ENCODE data around the gene NRDC. TPM values are rescaled to one million over a fixed set of nuclear protein-coding genes. Genes with fewer than 3 reads are reported as not detected.

The NRDC gene
- total RNA-seq, 1 experiment from 2014 or later: 147 TPM

- H3K27me3 Mint-ChIP-seq (ENCODE audit: low read depth): no peaks in the 10 kb centered on the region
- H2BK20ac ChIP-seq (ENCODE audit: low read depth, low read length, poor library complexity, severe bottlenecking): no peak overlapping the region
- H3K79me1 ChIP-seq (ENCODE audit: insufficient read depth, low read depth, low read length, poor library complexity, severe bottlenecking): no peaks in the 10 kb centered on the region
- peaks cover 0 to 27% (median 16%) of the 10 kb centered on the region in 3 experiments; a peak in 5 of 7 replicates for H3K36me3 Mint-ChIP-seq (ENCODE audit: insufficient read depth in 1 of 3, low read depth in 3 of 3)
- no peak overlapping the region for H3K18ac ChIP-seq (ENCODE audit: insufficient read length, low read depth, low read length)
- no peak overlapping the region for H2BK15ac ChIP-seq (ENCODE audit: low read depth, low read length)
- H2BK120ac ChIP-seq (ENCODE audit: low read depth, low read length, poor library complexity, severe bottlenecking): no peak overlapping the region
- no peak overlapping the region for H3K23ac ChIP-seq (ENCODE audit: insufficient read length, low read depth, low read length)
- no peak overlapping the region for H3K14ac ChIP-seq (ENCODE audit: insufficient read depth, low read length)
- no peak overlapping the region for H3K27ac ChIP-seq (ENCODE audit: insufficient read length, low read depth, low read length)
- H3K4me2 ChIP-seq (ENCODE audit: insufficient read depth, insufficient read length, low read length): no peak overlapping the region
- H4K20me1 ChIP-seq (ENCODE audit: control insufficient read depth, insufficient read depth, insufficient read length): no peaks in the 10 kb centered on the region
- H3K4me3 Mint-ChIP-seq: no peak overlapping the region
- H3K79me2 ChIP-seq (ENCODE audit: insufficient read depth, low read length): no peaks in the 10 kb centered on the region
- no peaks in the 10 kb centered on the region for H3K4me1 Mint-ChIP-seq
- no peak overlapping the region for H3K4ac ChIP-seq (ENCODE audit: low read depth, low read length)
- H2AFZ ChIP-seq (ENCODE audit: low read length): no peak overlapping the region
- no peak overlapping the region for H4K8ac ChIP-seq (replicated peaks; ENCODE audit: insufficient read length, low read depth, low read length)
- H4K91ac ChIP-seq (ENCODE audit: insufficient read length, low read depth, low read length): no peak overlapping the region
- H3K27ac Mint-ChIP-seq: no peak overlapping the region
- H3K4me1 ChIP-seq (ENCODE audit: insufficient read depth, low read length): no peaks in the 10 kb centered on the region
- no CpG with 5 or more reads among the region's 3 CpGs for WGBS (ENCODE audit: extremely low coverage, insufficient read length, low lambda C conversion rate)
- H3K56ac ChIP-seq (ENCODE audit: insufficient read length, low read depth, low read length): no peak overlapping the region
- H3K23me2 ChIP-seq (ENCODE audit: insufficient read length, low read depth, low read length, poor library complexity, severe bottlenecking): no peaks in the 10 kb centered on the region
- no peak overlapping the region for H2BK5ac ChIP-seq (ENCODE audit: insufficient read length, low read length)
- no peaks in the 10 kb centered on the region for H3K9me3 ChIP-seq (ENCODE audit: control insufficient read depth, low read depth, low read length)
- no peak overlapping the region for H2BK12ac ChIP-seq (ENCODE audit: insufficient read length, low read depth, low read length)
- H4K5ac ChIP-seq (ENCODE audit: insufficient read length, low read depth, low read length): no peak overlapping the region
- no peak for DNase-seq
- no peaks in the 10 kb centered on the region for H3K9me3 Mint-ChIP-seq
- no peak overlapping the region for H3T11ph ChIP-seq (ENCODE audit: low read length)
- no peak for TF ChIP-seq CTCF (conservative IDR thresholded peaks at IDR 0.05)
- H3K27me3 ChIP-seq (ENCODE audit: insufficient read depth, low read length): no peaks in the 10 kb centered on the region
- no peak overlapping the region for H2AK5ac ChIP-seq (ENCODE audit: insufficient read length, low read length)
- H3K9ac ChIP-seq (ENCODE audit: extremely low read depth, insufficient read length, low read length): no peak overlapping the region
Observed at GRCh38 chr1:51760872-51761271, 117.7 kb downstream of the NRDC start.

Data from H9 (cell line).